ENCODE measurements around the gene AHNAK2.

Gene AHNAK2

DNA sequence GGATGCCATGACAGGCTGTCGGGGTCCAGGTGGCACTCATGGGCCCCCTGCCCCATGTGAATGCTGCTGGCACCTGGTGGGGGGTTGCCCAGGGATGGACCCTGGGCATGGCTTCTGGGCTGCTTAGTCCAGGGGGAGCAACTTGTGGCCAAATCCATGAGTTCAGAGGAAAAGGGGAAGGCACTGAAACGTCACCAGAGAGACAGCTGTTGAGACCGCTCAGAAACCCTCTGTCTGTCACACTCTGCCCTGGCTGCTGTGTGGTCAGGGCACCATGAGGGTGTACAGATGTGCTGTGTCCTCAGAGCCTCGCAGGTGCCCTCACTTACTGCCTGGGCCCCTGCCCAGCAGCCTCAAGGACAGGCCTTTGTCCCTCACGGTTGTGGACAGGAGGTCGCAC lies 16.8 kb upstream of the AHNAK2 start:
- no peak overlapping the region for H3K4me3 ChIP-seq (ENCODE audit: low read depth, low read length)
- H3K27ac ChIP-seq (ENCODE audit: extremely low read depth, low read depth, low read length): no peak overlapping the region
- H3K36me3 ChIP-seq (ENCODE audit: control insufficient read depth in 2 of 2, insufficient read depth in 1 of 2, low read length in 2 of 2): peaks cover 5 to 42% of the 10 kb centered on the region in 2 experiments; a peak in 2 of 3 replicates
- no peaks in the 10 kb centered on the region for H3K4me1 ChIP-seq (ENCODE audit: control insufficient read depth, insufficient read depth, low read length)
- POLR2A ChIA-PET: no interaction called here
- H3K9me3 ChIP-seq (ENCODE audit: control insufficient read depth, insufficient read depth, low read depth, low read length): no peaks in the 10 kb centered on the region
- CTCF ChIA-PET: interaction anchor here (0.6 to 0.9 kb wide), 3 partner anchors 20 to 357 kb away, joined by 3 to 5 read pairs (median 4); no protein-coding TSS in a partner anchor
- TF ChIP-seq ZSCAN23 (tag by site-specific recombination; IDR thresholded peaks at IDR 0.05): no peak
- TF ChIP-seq ZNF792 (tag by site-specific recombination; IDR thresholded peaks at IDR 0.05): no peak
- TF ChIP-seq HOXC10 (CRISPR knock-in tag; IDR thresholded peaks at IDR 0.05): no peak
- TF ChIP-seq, protein P1, sequence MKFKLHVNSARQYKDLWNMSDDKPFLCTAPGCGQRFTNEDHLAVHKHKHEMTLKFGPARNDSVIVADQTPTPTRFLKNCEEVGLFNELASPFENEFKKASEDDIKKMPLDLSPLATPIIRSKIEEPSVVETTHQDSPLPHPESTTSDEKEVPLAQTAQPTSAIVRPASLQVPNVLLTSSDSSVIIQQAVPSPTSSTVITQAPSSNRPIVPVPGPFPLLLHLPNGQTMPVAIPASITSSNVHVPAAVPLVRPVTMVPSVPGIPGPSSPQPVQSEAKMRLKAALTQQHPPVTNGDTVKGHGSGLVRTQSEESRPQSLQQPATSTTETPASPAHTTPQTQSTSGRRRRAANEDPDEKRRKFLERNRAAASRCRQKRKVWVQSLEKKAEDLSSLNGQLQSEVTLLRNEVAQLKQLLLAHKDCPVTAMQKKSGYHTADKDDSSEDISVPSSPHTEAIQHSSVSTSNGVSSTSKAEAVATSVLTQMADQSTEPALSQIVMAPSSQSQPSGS (tag by site-specific recombination; IDR thresholded peaks at IDR 0.05; ENCODE audit: low read depth): no peak
- TF ChIP-seq, protein P2, sequence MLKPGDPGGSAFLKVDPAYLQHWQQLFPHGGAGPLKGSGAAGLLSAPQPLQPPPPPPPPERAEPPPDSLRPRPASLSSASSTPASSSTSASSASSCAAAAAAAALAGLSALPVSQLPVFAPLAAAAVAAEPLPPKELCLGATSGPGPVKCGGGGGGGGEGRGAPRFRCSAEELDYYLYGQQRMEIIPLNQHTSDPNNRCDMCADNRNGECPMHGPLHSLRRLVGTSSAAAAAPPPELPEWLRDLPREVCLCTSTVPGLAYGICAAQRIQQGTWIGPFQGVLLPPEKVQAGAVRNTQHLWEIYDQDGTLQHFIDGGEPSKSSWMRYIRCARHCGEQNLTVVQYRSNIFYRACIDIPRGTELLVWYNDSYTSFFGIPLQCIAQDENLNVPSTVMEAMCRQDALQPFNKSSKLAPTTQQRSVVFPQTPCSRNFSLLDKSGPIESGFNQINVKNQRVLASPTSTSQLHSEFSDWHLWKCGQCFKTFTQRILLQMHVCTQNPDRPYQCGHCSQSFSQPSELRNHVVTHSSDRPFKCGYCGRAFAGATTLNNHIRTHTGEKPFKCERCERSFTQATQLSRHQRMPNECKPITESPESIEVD (tag by site-specific recombination; IDR thresholded peaks at IDR 0.05): no peak
- no peak for TF ChIP-seq ZNF114 (tag by site-specific recombination; IDR thresholded peaks at IDR 0.05)
- no peak for TF ChIP-seq ZNF544 (tag by site-specific recombination; IDR thresholded peaks at IDR 0.05)
- no peak for TF ChIP-seq ZXDB (tag by site-specific recombination; IDR thresholded peaks at IDR 0.05)
- TF ChIP-seq, protein P3, sequence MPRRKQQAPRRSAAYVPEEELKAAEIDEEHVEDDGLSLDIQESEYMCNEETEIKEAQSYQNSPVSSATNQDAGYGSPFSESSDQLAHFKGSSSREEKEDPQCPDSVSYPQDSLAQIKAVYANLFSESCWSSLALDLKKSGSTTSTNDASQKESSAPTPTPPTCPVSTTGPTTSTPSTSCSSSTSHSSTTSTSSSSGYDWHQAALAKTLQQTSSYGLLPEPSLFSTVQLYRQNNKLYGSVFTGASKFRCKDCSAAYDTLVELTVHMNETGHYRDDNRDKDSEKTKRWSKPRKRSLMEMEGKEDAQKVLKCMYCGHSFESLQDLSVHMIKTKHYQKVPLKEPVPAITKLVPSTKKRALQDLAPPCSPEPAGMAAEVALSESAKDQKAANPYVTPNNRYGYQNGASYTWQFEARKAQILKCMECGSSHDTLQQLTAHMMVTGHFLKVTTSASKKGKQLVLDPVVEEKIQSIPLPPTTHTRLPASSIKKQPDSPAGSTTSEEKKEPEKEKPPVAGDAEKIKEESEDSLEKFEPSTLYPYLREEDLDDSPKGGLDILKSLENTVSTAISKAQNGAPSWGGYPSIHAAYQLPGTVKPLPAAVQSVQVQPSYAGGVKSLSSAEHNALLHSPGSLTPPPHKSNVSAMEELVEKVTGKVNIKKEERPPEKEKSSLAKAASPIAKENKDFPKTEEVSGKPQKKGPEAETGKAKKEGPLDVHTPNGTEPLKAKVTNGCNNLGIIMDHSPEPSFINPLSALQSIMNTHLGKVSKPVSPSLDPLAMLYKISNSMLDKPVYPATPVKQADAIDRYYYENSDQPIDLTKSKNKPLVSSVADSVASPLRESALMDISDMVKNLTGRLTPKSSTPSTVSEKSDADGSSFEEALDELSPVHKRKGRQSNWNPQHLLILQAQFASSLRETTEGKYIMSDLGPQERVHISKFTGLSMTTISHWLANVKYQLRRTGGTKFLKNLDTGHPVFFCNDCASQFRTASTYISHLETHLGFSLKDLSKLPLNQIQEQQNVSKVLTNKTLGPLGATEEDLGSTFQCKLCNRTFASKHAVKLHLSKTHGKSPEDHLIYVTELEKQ (tag by site-specific recombination; IDR thresholded peaks at IDR 0.05; ENCODE audit: borderline replicate concordance): no peak
- TF ChIP-seq ZNF530 (tag by site-specific recombination; IDR thresholded peaks at IDR 0.05; ENCODE audit: low read depth): no peak
- TF ChIP-seq ZNF747 (tag by site-specific recombination; IDR thresholded peaks at IDR 0.05): no peak
- TF ChIP-seq, protein P4, sequence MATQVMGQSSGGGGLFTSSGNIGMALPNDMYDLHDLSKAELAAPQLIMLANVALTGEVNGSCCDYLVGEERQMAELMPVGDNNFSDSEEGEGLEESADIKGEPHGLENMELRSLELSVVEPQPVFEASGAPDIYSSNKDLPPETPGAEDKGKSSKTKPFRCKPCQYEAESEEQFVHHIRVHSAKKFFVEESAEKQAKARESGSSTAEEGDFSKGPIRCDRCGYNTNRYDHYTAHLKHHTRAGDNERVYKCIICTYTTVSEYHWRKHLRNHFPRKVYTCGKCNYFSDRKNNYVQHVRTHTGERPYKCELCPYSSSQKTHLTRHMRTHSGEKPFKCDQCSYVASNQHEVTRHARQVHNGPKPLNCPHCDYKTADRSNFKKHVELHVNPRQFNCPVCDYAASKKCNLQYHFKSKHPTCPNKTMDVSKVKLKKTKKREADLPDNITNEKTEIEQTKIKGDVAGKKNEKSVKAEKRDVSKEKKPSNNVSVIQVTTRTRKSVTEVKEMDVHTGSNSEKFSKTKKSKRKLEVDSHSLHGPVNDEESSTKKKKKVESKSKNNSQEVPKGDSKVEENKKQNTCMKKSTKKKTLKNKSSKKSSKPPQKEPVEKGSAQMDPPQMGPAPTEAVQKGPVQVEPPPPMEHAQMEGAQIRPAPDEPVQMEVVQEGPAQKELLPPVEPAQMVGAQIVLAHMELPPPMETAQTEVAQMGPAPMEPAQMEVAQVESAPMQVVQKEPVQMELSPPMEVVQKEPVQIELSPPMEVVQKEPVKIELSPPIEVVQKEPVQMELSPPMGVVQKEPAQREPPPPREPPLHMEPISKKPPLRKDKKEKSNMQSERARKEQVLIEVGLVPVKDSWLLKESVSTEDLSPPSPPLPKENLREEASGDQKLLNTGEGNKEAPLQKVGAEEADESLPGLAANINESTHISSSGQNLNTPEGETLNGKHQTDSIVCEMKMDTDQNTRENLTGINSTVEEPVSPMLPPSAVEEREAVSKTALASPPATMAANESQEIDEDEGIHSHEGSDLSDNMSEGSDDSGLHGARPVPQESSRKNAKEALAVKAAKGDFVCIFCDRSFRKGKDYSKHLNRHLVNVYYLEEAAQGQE (tag by site-specific recombination; IDR thresholded peaks at IDR 0.05): no peak
- no peak for TF ChIP-seq ZNF174 (tag by site-specific recombination; IDR thresholded peaks at IDR 0.05)
- TF ChIP-seq ZEB2 (tag by site-specific recombination; IDR thresholded peaks at IDR 0.05): no peak
- no peak for TF ChIP-seq ZNF624 (tag by site-specific recombination; IDR thresholded peaks at IDR 0.05)

Data from HEK293 (cell line).